ENCODE data around the gene DNA2.

DNA2 gene

DNA sequence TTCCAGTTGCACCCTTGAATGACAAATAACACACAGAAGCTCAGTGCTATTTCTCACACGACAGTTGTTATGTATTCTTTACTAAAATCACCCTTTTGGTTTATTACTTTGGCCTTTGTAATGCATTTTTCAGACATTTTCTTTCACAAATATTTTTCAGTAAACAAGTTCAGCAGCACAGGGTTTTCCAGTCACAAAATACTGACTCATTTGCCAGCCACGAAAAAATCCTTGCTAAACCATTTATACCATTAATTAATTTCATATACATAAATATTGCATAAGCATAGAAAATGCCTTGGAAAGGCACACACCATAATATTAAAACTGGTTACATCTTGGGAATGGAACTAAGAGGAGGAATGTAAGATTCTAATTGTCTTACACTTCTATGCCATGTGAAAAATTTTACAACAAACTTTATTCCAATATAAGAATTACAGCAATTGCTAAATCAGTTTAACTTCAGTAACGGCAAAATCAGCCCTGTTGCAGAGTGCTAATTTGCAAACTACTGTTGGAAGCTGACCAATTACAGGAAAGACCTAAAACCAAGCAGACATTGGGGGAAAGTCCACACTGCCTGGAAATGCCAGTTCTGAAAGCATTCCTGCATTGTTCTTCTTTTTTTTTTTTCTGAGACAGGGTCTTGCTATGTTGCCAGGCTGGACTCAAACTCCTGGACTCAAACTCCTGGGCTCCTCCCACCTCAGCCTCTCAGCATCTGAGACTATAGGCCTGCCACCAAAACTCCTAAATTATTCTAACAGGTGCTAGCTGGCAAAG is 107.5 kb downstream of the DNA2 start:
- no peak for DNase-seq (ENCODE audit: low read depth in 2 of 2)

All from stimulated activated CD4-positive, alpha-beta T cell treated with anti-CD3 and anti-CD28 coated beads, Interleukin-15, amount 100 ng/mL, for 48 hours (primary cell).